UCSD-AML1 (cell line): ENCODE measurements around the gene TTC28.
"Not testable (repeated sequence)": the region's sequence is repeated elsewhere in the genome, so short reads cannot be mapped to it uniquely, and the experiment has no call there.

Experiments used
- DNase-seq: peaks from one replicate; lab custom pipeline; 2025; ENCODE audit not compliant: unreplicated experiment; lab: John Stamatoyannopoulos, UW

TTC28 gene

DNA sequence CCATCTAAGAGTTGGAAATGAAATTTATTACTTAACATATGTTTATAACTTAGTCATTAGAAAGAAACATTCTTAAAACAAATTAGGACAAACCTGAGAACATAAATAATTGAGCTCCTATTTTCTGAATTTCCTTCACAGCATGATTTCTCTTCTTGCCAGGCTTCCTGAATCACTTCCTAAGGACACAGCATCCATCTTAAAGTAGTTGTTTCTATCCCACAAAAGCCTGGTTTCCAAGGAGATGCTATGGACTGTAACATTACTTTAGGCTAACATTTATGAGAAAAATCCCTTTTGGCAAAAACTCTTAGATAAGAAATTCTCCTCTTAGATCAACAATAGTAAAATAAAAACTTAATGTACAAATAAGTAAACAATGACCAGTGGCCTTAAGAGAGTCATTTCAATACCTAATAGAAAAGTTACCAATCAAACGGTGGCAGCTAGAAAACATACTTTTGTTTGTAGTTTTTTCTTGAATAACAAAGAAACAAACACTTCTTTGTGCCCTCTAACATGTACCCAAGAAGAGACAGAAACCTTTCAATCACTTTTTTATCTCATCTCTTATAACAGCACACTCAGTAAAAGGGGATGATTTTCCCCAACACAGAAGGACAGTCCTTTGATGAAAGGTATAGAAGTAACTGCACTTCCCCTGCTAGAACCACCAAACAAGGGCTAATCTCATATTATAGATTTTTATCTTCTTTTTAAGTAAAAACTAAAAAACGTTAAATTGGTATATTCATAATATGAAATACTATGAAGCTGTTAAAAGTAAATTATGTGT lies 74.5 kb downstream of the TTC28 start:
- DNase-seq, result no peak

DNA sequence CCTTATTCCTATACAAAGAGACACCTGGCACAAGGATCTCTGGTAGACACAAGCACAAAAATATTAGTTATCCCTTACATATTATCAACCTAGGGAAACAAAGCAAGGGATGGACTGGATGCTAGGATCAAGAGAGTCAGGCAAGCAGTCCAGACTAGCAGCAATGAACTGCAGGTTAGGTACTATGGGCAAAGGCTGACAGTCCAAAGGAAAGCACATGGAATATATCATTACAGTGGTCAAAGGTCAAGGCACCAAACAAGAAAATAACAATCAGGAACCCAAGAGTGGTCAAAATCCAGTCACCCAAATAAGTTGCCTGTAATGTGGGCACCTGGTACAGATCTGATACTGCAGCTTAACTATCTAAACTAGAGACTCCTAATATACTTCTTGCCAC lies 77.7 kb downstream of the TTC28 start:
- DNase-seq, result no peak

DNA sequence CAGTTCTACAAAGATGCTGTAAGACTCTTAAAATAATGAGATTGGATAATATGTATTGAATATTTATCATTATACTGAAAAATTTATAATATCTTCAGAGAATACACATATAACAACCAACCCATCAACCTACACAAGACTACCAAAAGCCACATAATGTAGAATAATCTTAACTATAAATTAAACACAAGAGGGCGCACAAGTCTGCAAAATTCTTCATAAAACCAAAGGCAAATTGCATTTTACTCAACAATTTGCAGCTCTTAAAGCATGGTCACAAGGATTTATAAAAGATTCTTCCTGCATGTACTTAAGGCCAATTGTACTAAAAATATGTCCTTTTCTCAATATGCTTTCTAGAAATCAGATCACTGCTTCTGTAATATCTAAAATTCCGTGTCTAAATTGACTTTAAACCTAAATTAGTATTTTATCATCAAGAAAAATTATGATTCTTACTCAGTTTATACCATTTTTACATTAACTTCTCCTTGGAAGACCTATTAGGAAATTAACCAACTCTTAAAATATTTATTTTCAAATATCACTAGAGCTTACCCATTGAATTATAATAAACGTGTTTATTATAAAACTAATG lies 79.0 kb downstream of the TTC28 start:
- no peak for DNase-seq

DNA sequence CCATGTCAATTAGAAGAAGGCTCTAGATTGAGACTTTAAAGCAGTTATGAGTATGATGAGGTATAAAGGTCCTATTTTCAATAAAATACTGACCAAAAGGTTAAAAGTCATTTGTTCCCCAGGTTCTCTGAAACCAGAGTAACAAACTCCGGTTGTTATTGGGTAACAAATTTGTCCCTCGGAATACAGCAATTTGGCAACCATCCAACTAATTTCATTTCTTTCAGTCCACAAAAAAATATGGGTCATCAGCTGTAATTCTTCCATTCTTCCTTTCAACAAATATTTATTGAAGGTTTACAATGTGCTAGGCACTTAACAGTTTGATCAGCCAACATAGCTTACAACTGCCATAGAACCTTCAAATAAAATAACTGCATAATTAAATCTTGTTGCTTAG lies 79.9 kb downstream of the TTC28 start:
- DNase-seq, result no peak

DNA sequence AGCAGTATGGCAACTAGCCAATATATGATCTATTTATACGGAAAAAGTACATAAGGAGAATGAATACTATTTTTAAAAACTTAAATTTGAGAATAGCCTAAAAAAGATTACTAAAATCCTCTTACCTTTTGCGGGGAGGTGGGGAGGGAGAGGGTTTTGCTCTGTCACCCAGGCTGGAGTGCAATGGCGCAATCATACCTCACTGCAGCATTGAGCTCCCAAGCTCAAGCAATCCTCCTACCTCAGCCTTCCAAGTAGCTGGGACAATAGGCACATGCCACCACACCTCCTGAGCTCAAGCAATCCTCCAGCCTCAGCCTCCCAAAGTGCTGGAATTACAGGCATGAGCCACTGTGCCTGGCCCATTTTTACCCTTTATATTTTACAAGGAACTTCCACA lies 82.0 kb downstream of the TTC28 start:
- no peak for DNase-seq

DNA sequence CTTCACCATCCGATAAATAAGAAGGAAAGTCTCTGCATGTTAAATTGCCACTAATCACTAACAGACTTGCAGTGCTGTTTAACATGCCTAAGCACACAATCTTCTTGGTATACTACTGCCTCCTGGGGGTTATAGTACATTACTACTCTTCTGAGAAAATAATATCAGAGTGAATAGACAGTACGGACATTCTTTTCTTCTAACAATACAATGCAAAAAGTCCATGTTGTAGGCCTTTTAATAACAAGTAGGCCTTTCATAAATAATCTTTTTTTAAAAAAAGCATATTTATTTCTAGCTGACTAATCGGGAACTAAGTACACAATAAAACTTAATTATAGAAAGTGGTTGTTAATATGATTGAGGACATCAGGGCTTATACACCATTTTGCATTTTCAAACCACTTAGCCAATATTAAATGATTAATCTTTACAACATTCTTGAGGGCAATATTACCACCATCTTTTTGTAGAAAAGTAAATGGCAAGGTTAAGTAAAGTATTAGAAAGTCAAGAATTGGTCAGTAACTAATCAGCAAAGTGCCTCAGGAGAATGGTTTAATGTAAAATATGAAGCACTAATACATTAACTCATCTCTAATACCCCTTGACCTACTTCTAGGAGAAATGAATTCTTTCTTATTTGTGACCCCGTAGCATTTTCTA lies 84.7 kb downstream of the TTC28 start:
- DNase-seq, result no peak

DNA sequence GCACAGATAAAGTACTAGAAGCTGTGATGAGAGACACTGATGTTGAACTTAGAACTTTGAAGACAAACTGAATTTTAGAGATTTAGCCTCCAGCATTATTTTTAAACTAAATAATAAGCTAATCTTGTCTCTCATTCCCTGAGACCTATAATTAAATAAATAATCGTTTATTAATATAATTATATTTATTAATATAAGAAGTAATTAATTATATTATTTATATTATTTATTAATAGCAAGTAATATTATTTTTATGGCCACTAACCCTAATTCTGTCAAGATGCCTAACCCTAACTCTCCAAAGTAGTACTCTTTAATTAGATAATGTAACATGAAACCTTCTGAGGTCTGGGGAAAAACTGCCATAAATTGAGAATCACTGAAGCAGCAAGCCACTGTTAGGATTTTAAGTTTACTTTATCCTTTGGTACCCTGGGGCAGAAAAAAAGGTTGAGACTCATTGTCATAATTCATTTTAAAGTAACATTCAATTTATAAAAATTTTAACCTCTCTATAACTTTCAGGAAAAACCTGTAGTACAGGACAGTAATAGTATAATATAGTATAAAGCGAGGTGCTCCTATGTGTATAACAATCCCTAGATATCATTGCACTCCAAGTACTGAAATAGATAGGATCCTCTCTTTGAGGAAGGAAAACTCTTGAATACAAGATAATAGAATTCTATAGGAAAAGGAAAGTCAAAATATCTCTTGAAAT lies 85.4 kb downstream of the TTC28 start:
- DNase-seq, result no peak

DNA sequence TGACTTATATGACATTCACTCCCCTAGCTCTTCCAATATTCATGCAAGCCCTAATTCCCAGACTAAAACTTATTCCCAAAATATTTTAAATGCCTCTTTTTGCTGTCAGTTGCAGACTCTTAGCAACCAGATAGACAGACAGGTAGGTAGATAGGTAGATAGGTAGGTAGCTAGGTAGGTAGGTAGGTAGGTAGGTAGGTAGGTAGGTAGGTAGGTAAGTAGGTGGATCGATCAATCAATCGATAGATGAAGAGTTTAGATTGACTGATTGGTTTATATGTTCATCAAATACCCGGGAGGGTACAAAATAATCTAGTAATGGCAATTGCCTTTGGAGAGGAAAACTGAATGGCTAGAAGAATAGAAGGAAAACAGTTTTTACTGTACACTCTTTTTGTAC lies 86.3 kb downstream of the TTC28 start:
- no peak for DNase-seq

DNA sequence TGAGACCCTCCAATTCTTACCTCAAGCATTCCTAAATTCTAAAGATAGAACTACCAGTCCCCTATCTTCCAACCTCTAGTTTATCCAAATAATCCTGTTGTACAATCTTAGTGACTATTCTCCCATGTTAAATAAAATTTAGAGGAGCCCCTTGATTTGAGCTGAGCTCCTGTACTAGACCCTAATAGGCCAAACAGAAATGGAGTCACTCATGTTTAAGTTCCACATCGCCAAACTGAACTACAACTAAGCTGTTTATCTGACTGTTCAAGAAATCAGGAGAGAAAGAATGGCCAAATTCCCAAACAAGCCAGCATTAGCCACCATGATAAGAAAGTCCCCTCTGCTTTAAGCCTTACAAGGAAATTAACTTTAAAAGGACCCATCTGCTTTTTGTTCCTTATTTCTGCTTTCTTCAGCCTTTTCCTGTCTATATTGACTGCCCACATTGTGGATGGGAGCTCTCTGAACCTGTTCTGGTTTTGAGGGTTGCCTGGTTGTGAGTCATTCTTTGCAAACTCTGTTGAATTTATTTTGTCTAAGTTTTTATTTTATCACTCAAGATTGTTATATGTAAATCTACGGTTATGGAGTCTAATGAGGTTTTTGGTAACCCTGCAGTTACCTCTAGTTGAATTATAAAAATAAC lies 90.4 kb downstream of the TTC28 start:
- no peak for DNase-seq

DNA sequence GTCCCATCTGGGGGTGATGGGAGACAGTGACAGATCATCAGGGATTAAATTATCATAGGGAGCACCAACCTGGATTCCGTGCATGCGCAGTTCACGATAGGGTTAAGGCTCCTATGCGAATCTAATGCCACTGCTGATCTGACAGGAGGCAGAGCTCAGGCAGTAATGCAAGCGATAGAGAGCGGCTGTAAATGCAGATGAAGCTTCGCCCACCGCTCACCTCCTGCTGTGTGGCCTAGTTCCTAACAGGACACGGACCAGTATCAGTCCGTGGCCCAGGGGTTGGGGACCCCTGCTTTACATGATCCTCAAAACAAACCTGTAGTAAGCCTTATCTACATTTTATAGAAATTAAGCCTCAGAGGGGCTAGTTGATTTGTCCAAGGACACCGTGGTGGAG lies 94.3 kb downstream of the TTC28 start:
- no peak for DNase-seq

DNA sequence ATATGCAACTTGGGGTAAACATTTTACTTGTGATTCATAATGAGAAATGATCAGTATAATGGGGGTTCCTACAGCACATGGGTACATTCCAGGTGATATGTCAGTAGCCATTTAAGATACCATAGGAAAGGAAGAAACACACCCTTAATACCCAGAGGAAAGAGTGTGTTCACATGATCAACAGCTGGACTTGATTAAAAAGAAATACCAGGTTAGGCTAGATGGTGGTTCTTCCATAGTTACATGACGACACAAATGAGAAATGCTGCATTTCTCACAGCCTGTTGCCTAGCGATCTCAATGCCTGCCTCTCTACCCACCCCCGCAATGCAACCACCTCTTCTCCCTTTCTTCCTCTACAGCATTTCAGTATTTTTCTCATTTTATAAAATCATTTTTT lies 96.8 kb downstream of the TTC28 start:
- no peak for DNase-seq

DNA sequence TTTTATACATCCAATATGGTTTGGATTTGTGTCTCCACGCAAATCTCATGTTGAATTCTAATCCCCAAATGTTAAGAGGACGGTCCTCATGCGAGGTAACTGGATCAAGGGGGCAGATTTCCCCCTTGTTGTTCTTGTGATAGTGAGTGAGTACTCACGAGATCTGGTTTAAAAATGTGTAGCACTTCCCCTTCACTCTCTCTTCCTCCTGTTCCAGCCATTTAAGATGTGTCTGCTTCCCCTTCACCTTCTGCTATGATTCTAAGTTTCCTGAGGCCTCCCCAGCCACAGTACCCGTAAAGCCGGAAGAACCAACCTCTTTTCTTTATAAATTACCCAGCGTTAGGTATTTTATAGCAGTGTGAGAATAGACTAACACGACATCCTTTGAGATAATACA lies 98.6 kb downstream of the TTC28 start:
- no peak for DNase-seq

DNA sequence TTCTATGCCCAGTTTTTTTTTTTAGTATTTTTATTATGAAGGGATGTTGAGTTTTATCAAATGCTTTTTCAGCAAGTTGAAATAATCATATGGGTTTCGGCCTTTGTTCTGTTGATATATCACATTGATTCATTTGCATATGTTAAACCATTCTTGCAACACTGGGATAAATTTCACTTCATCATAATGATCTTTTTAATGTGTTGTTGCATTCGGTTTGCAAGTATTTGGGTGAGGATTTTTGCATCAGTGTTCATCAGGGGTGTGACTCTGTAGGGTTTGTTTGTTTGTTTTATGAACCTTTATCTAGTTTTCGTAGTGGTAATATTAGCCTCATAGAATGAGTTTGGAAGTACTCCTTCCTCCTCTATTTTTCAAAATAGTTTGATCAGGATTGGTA lies 103.5 kb downstream of the TTC28 start:
- DNase-seq, result no peak

DNA sequence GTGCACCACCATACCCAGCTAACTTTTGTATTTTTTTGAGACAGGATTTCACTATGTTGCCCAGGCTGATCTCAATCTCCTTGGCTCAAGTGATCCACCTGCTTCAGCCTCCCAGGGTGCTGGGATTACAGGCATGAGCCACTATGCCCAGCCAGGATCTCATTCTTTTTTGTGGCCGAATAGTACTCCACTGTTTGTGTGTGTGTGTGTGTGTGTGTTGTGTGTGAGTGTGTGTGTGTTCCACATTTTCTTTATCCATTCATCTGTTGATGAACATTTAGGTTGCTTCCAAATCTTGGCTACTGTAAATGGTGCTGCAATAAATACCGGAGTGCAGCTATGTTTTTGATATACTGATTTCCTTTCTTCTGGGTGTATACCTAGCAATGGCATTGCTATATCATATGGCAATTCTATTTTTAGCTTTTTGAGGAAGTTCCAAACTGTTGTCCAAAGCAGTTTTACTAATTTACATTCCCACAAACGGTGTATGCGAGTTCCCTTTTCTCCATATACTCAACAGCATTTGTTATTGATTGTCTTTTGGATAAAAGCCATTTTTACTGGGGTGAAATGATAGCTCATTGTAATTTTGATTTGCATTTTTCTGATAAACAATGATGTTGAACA lies 105.4 kb downstream of the TTC28 start:
- no peak for DNase-seq

DNA sequence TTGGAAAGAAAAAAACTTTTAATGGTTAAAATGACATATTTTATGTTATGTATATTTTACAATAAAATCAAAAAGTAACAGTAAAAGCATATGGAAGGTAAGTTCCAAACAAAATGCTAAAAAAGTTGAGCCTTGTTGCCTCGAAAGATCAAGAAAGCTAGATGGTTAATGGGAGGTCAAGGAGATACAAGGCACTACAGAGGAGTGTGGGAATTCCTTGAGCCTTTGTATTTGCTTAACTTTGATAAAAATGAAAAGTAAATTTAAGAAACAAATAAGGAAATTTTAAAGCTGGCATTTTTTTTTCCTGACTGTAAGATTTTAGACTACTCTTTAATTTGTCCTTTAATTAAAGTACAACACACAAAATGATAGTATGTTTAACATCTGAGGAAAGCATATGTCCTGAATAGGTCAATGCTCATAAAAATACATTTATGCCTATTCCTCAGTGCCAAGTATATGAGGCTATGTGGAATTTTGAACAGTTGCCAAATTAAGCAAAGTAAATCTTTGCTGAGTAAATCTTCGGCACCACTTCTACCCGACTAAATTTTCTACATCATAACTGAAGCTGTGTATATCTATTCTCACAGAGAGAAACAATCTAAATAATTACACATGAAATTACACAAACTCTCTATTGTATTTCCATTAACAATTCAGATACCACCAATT lies 108.8 kb downstream of the TTC28 start:
- no peak for DNase-seq

DNA sequence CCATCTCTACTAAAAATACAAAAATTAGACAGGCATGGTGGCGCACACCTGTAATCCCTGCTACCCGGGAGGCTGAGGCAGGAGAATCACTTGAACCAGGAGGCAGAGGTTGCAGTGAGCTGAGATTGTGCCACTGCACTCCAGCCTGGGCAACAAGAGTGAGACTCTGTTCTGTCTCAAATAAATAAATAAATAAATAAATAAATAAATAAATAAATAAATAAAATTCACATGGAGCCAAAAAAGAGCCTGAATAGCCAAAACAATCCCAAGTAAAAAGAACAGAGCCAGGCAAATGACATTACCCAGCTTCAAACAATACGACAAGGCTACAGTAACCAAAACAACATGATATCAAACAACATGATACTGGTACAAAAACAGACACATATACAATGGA lies 110.7 kb downstream of the TTC28 start:
- not testable (repeated sequence) for DNase-seq

DNA sequence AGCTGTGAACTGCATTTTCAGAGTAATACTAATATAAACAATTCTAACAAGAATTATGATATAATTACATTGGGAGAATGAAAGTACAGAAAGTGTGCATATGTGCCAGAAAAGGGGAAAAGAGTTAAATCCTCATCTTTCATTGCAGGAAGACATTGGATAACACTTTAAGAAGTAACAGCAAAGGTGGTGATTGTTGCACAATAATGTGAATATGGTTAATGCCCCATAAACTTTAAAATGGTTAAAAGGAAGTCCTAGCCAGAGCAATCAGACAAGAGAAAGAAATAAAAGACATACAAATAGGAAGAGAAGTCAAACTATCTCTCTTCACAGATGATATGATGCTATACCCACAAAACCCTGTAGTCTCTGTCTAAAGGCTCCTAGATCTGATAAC lies 111.5 kb downstream of the TTC28 start:
- DNase-seq, result no peak

DNA sequence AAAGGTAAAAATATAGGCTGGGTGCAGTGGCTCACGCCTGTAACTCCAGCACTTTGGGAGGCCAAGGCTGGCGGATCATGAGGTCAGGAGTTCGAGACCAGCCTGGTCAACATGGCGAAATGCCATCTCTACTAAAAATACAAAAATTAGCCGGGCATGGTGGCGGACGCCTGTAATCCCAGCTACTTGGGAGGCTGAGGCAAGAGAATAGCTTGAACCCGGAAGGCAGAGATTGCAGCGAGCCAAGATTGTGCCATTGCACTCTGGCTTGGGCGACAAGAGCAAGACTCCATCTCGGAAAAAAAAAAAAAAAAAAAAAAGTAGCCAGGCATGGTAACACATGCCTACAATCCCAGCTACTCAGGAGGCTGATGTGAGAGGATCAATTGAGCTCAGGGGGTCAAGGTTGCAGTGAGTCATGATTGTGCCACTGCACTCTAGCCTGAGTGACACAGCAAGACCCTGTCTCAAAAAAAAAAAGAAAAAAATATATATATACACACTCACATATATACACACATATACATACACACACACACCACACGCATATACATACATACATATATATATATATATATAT lies 112.6 kb downstream of the TTC28 start:
- not testable (repeated sequence) for DNase-seq

DNA sequence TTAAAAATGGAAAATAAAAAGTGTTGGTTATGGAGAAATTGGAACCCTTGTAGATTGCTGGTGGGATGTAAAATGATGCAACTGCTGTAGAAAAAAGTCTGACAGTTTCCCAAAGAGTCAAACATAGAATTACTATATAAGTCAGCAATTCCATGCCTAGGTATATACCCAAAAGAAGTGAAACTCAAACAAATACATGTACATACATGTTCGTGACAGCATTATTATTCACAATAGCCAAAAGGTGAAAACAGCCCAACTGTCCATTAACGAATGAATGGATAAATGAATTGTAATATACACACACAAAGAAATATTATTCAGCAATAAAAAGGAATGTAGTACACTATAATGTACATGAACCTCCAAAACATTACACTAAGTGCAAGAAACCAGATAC lies 116.0 kb downstream of the TTC28 start:
- no peak for DNase-seq

DNA sequence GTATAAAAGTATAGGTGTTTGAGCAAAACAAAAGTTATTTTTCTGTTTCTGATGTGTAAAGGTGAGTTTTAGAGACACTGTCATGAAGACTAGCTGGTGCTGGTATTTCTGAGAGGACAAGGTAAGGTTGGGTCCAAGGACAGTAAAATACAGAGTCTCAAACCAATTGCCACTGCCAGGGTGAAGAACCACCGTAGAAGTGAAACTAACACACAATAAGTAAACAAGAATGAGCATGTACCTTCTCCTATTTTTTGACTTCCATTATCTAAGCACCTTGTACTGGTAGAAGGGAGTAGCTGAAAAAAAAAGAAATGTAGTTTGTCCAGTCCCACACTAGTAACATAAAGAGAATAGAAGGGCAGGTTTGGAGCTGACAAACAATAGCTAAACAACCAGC lies 117.3 kb downstream of the TTC28 start:
- no peak for DNase-seq
